Kidney (tissue), 14 donors: Measurements from ENCODE around the gene SPCS1. TPM values are rescaled to one million over a fixed set of nuclear protein-coding genes. Genes with fewer than 3 reads are reported as not detected.

ENCODE experiments used
- DNase-seq, 5 donors: peaks; one replicate each; pipeline ENCODE4 v3.0.0-alpha.2; 2013 to 2020
- FAIRE-seq: peaks from 2 replicates; lab custom pipeline; 2012; peaks lifted over from hg19 to GRCh38; lab: Jason Lieb, UNC
- H3K27ac ChIP-seq, 2 donors: one replicate each; pipeline ENCODE4 v1.7.0; 2013; ENCODE audit warnings: low read depth in 2 of 2, low read length in 2 of 2, inconsistent platforms in 1 of 2
- H3K27me3 ChIP-seq: one replicate; pipeline ENCODE4 v1.7.1; 2013; ENCODE audit warnings: low read length, inconsistent platforms; ENCODE audit not compliant: control insufficient read depth, insufficient read depth
- H3K36me3 ChIP-seq, 3 donors: one replicate each; pipeline versions ENCODE4 v1.7.0 to v1.7.1; 2013; ENCODE audit warnings: low read length in 3 of 3, control low read depth in 1 of 3, inconsistent platforms in 1 of 3; ENCODE audit not compliant: insufficient read depth in 3 of 3, control insufficient read depth in 2 of 3
- H3K4me1 ChIP-seq, 3 donors: one replicate each; pipeline versions ENCODE4 v1.7.0 to v1.7.1; 2013; ENCODE audit warnings: low read length in 3 of 3, inconsistent platforms in 1 of 3, low read depth in 1 of 3; ENCODE audit not compliant: control insufficient read depth in 2 of 3, insufficient read depth in 2 of 3
- H3K4me3 ChIP-seq, 3 donors: one replicate each; pipeline versions ENCODE4 v1.7.0 to v1.8.1; 2013; ENCODE audit warnings: low read length in 3 of 3, control low read depth in 1 of 3, inconsistent platforms in 1 of 3
- H3K9ac ChIP-seq, 3 donors: one replicate each; pipeline versions ENCODE4 v1.7.0 to v1.7.1; 2013; ENCODE audit warnings: low read length in 3 of 3, control low read depth in 1 of 3, inconsistent platforms in 1 of 3
- H3K9me3 ChIP-seq, 3 donors: one replicate each; pipeline versions ENCODE4 v1.7.0 to v1.7.1; 2013; ENCODE audit warnings: low read length in 3 of 3, control low read depth in 1 of 3, inconsistent platforms in 1 of 3; ENCODE audit not compliant: control insufficient read depth in 2 of 3, insufficient read depth in 1 of 3
- intact Hi-C: fragments of 100-400 bp; cut with DNase I; formaldehyde crosslinking; loops from one replicate; pipeline ENCODE4 v1.11.1; 2022
- polyA plus RNA-seq: library from polyadenylated mRNA; stranded (reverse); fragments of 350-450 nt; fragmentation: Illumina TruSeq; extraction: RNeasy Lipid Tissue Mini Kit (QIAGEN cat#74804); gene quantifications from one replicate; pipeline ENCODE4 v1.2.3, GENCODE V29; 2014; ENCODE audit warnings: low read depth, low replicate concordance; ENCODE audit not compliant: insufficient read depth
- total RNA-seq: library from RNA; stranded (reverse); fragmentation: NEBNext Ultra II Directional; extraction: Animal tissue kit (Norgen Biotek cat#: 25700); gene quantifications from one replicate; pipeline ENCODE4 v1.2.1, GENCODE V29; 2021
- TF ChIP-seq, protein P1 (sequence below): IDR thresholded peaks from 3 replicates; pipeline ENCODE4 v1.5.1; 2012; ENCODE audit warnings: mild to moderate bottlenecking, moderate library complexity, borderline replicate concordance; ENCODE audit not compliant: insufficient read depth; ENCODE audit errors: extremely low read depth
- donor health status: control.
- donor health status: control.
- donor health status: control.
- donor health status: control.
- donor health status: control.
- donor health status: DM: yes; HTN: yes; CAD: no.
- donor health status: Normal renal cell carcinoma (clear cell type).

The SPCS1 gene
- total and polyA plus RNA-seq, 2 donors from 2014 or later, result 124 to 265 TPM

- Histone ChIP-seq H3K36me3 (peaks cover 24 to 31% (median 25%) of the 10 kb centered on the region in 3 donors), H3K27me3 (no peaks in the 10 kb centered on the region), H3K4me1 (peaks cover 4 to 28% (median 20%) of the 10 kb centered on the region in 3 donors), H3K9ac (peak overlapping the region; percentile 84 to 89 (median 85)), H3K4me3 (peak overlapping the region; percentile 90 to 93 (median 93)), H3K27ac (peak overlapping the region; percentile 96 to 98), H3K9me3 (no peaks in the 10 kb centered on the region)
- DNase-seq (peak; percentile 82 to 92 (median 88)), FAIRE-seq (no peak)
- intact Hi-C loops, result no loop called here
- TF ChIP-seq, protein P1, sequence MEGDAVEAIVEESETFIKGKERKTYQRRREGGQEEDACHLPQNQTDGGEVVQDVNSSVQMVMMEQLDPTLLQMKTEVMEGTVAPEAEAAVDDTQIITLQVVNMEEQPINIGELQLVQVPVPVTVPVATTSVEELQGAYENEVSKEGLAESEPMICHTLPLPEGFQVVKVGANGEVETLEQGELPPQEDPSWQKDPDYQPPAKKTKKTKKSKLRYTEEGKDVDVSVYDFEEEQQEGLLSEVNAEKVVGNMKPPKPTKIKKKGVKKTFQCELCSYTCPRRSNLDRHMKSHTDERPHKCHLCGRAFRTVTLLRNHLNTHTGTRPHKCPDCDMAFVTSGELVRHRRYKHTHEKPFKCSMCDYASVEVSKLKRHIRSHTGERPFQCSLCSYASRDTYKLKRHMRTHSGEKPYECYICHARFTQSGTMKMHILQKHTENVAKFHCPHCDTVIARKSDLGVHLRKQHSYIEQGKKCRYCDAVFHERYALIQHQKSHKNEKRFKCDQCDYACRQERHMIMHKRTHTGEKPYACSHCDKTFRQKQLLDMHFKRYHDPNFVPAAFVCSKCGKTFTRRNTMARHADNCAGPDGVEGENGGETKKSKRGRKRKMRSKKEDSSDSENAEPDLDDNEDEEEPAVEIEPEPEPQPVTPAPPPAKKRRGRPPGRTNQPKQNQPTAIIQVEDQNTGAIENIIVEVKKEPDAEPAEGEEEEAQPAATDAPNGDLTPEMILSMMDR, result no peak
Observed at GRCh38 chr3:52685285-52685708, 20.6 kb upstream of the SPCS1 start.

GRCh38 chr3:52685709-52686691, 19.9 kb upstream of the SPCS1 start, which contains the start of the genes GNL3 and PBRM1:
GNL3 (plus strand) TSS chr3:52686032; CDS start chr3:52686093, 61 bp downstream.
PBRM1 (minus strand) TSS chr3:52685913.
- Histone ChIP-seq H3K9ac (peak within 1 kb of the TSS; percentile 84 to 89 (median 85)), H3K4me3 (peak within 1 kb of the TSS; percentile 93 to 94 (median 93)), H3K36me3 (peaks cover 27 to 37% (median 29%) of the 10 kb centered on the region in 3 donors), H3K9me3 (no peaks in the 10 kb centered on the region), H3K27me3 (no peaks in the 10 kb centered on the region), H3K4me1 (peaks cover 4 to 28% (median 20%) of the 10 kb centered on the region in 3 donors), H3K27ac (peak within 1 kb of the TSS; percentile 96 to 98)
- intact Hi-C loops, result no loop called here
- FAIRE-seq (no peak), DNase-seq (peak; percentile 95 to 99 (median 97))
- TF ChIP-seq, protein P1, result no peak

DNA sequence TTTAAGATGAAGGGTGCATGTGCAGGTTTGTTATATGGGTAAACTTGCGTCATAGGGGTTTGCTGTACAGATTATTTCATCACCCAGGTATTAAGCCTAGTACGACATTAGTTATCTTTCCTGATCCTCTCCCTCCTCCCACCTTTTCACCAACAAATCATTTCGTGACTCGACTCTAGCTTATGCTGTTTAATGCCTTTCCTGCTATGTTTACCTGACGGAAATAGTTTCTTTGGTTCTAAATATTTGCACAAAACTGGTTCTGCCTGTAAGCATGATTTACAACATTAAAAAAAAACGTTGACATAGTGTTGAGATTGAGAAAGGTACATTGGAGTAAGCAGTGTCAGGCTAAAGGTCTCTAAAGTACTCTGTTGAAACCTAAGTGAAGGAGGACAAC, 17.6 kb upstream of the SPCS1 start:
- Histone ChIP-seq H3K9me3 (no peaks in the 10 kb centered on the region), H3K27me3 (no peaks in the 10 kb centered on the region), H3K27ac (no peak overlapping the region), H3K4me1 (peaks cover 4 to 24% (median 13%) of the 10 kb centered on the region in 3 donors), H3K9ac (no peak overlapping the region), H3K4me3 (no peak overlapping the region), H3K36me3 (peaks cover 33 to 50% (median 42%) of the 10 kb centered on the region in 3 donors)
- intact Hi-C loops, result no loop called here
- no peak for DNase-seq
- TF ChIP-seq, protein P1, result no peak
- no peak for FAIRE-seq
